ENCODE data around the gene BSCL2.

DNA sequence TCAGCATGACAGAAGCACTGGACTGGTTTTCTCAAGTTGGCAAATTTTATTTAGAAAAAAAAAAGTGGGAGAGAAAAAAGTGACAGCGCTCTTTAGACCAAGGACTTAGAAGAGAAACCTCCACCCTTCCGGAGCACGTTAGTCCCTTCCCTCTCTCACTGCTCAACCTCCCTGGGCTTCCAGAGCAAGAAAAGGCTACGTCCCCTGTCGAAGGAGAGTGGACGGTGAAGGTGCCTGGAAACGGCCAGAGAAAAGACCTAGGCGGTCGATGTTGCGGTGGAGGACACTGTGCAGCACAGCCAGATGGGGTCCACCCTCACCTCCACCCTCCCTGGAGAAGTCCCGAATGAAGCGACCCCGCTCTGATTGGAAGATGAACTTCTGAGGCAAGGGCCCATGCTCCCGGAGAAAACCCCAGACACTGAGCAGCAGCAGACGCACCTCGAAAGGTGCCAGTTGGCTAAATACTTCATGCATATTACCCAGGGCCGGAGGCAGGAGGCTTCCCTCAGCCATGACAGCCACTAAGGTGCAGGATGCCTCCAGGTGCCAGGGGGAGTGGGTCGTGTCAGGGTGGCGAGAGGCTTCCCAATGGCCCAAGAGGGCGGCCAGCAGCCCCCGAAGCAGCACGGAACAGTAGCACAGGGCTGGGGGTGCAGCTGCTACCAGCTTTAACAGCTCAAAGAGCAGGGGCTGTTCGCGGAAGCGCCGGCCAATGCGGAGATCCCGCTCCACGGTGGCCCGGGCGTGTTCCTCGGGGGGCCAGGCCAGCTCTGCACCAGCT lies 60.2 kb downstream of the BSCL2 start:
- TF ChIP-seq CTCF (IDR thresholded peaks at IDR 0.05) (no peak), POLR2AphosphoS5 (IDR thresholded peaks at IDR 0.05) (no peak), POLR2A (IDR thresholded peaks at IDR 0.05) (no peak)

All from gastroesophageal sphincter (tissue), 3 donors.